Measurements from ENCODE around the gene TSKU. TPM values are rescaled to one million over a fixed set of nuclear protein-coding genes. Genes with fewer than 3 reads are reported as not detected.

The TSKU gene
- total RNA-seq, 4 donors from 2014 or later = 27.2 to 152 (median 87.2) TPM

GRCh38 chr11:76764941-76765665 lies 18.1 kb upstream of the TSKU start:
- Histone ChIP-seq H3K36me3 (no peaks in the 10 kb centered on the region), H3K27me3 (no peaks in the 10 kb centered on the region), H3K4me1 (peaks cover 7 to 41% (median 10%) of the 10 kb centered on the region in 4 donors), H3K4me3 (no peak overlapping the region), H3K27ac (no peak overlapping the region), H3K9me3 (no peaks in the 10 kb centered on the region)
- no peak for TF ChIP-seq CTCF (IDR thresholded peaks at IDR 0.05)
- TF ChIP-seq POLR2A (IDR thresholded peaks at IDR 0.05) = no peak
- no peak for DNase-seq

GRCh38 chr11:76765863-76766350 lies 17.2 kb upstream of the TSKU start:
- Histone ChIP-seq H3K4me1 (peaks cover 7 to 48% (median 14%) of the 10 kb centered on the region in 4 donors), H3K36me3 (no peaks in the 10 kb centered on the region), H3K27ac (peak overlapping the region in 1 of 4 donors; percentile 44), H3K27me3 (no peaks in the 10 kb centered on the region), H3K9me3 (no peaks in the 10 kb centered on the region), H3K4me3 (no peak overlapping the region)
- TF ChIP-seq CTCF (IDR thresholded peaks at IDR 0.05) (no peak), POLR2A (IDR thresholded peaks at IDR 0.05) (no peak)
- DNase-seq = no peak

DNA sequence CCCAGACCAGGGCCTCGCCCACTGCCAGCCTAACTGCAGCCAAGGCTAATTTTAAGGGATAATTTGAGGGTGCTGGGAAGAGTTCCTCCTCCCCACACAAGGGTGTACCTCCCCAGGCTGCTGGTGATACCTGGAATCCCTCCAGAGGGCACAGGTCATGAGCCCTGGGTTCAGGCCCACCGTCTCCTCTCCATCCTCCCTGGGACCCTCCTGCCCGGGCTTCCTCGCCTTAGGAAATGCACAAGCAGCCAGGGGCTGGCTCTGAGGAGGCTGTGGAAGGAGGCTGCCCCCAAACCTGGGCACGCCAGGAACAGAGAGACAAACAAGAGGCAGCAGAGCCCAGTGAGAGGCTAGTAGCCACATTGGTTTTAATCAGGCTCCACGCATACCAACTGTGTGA lies 16.6 kb upstream of the TSKU start:
- Histone ChIP-seq H3K4me1 (peaks cover 7 to 55% (median 19%) of the 10 kb centered on the region in 4 donors), H3K9me3 (no peaks in the 10 kb centered on the region), H3K4me3 (no peak overlapping the region), H3K36me3 (no peaks in the 10 kb centered on the region), H3K27me3 (no peaks in the 10 kb centered on the region), H3K27ac (peak overlapping the region in 1 of 4 donors; percentile 44)
- peak in 1 of 3 donors; percentile 25 for DNase-seq
- no peak for TF ChIP-seq POLR2A (IDR thresholded peaks at IDR 0.05)

DNA sequence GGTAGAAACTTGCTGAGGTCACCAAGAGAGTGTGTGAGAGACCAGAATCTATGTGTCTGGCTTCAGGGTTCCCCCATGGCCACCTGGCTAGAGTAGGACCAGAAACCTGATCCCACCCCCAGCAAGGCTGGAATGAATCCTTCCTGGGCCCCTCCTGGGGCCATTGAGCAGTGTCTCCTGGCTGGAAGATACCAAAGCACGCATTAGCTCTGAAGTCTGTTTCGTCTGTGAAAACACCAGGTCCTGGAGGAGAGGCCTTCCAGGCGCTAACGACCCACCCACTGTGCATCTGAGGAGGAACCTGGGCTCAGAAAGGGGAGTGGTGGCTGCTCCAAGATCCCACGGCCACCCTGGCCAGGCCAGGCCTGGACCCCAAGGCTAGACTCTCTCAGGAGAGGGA lies 15.5 kb upstream of the TSKU start:
- peak in 1 of 3 donors; percentile 61 for DNase-seq
- no peak for TF ChIP-seq CTCF (IDR thresholded peaks at IDR 0.05)
- TF ChIP-seq POLR2A (IDR thresholded peaks at IDR 0.05) = no peak
- Histone ChIP-seq H3K4me3 (peak overlapping the region in 3 of 4 donors; percentile 3 to 39 (median 35)), H3K4me1 (peaks cover 7 to 64% (median 22%) of the 10 kb centered on the region in 4 donors), H3K9me3 (no peaks in the 10 kb centered on the region), H3K27ac (peak overlapping the region in 3 of 4 donors; percentile 85 to 93 (median 93)), H3K36me3 (no peaks in the 10 kb centered on the region), H3K27me3 (no peaks in the 10 kb centered on the region)

DNA sequence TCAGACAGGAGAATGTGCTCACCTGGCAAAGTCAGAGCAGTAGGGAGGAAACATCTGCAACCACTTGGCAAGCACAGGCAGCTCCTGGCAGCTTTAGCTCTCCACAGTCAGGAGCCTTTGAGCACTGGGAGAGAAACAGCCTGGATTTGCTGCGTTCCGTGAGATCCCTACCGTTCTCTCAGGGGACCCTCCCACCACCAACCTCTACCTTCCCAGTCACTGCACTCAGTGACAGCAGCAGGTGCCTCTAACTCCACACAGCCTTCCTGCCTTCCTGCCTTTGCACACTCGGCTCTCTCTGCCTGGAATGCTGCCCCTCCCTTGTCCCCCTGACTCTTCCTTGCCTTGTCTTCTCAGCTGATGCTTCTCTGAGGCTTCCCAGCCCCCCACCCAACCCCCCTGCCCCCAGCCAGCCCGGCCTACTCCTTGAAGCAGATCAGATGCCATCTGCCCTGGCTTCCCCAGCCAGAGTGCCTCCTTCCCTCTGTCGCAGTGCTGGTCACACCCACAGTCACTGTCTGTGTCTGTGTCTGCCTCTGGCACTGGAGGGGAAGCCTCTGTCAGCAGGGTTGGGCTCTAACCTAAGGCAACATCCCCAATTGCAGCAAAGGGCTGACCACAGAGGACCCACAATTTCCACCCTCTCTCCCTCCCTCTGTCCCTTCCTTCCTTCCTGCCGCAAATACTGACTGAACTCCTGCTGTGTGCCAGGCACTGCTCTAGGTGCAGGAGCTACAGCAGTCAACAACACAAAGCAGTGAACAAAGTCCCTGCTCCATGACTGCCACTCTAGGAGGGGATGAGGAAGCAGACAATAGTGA lies 14.9 kb upstream of the TSKU start:
- TF ChIP-seq CTCF (IDR thresholded peaks at IDR 0.05) = no peak
- peak; percentile 58 to 75 for TF ChIP-seq POLR2A (IDR thresholded peaks at IDR 0.05)
- Histone ChIP-seq H3K9me3 (no peaks in the 10 kb centered on the region), H3K4me1 (peaks cover 7 to 70% (median 24%) of the 10 kb centered on the region in 4 donors), H3K36me3 (no peaks in the 10 kb centered on the region), H3K27me3 (no peaks in the 10 kb centered on the region), H3K4me3 (peak overlapping the region in 2 of 4 donors; percentile 35 to 39), H3K27ac (peak overlapping the region in 3 of 4 donors; percentile 85 to 93 (median 93))
- peak in 2 of 3 donors; percentile 73 to 81 for DNase-seq

Measured in Peyer's patch (tissue), 4 donors.